CD4-positive, alpha-beta memory T cell (primary cell): ENCODE data around the gene RTP5. TPM values are rescaled to one million over a fixed set of nuclear protein-coding genes. Genes with fewer than 3 reads are reported as not detected.

Experiments
- CTCF ChIA-PET: fragments of 350-600 bp; sonication (Branson Sonifier 250); formaldehyde crosslinking; loops from one replicate; lab custom pipeline; 2021; ENCODE audit warnings: inconsistent platforms; ENCODE audit not compliant: partially characterized antibody; lab: Charles Lee
- POLR2A ChIA-PET: fragments of 350-600 bp; sonication (Branson Sonifier 250); formaldehyde crosslinking; loops from one replicate; lab custom pipeline; 2021; ENCODE audit not compliant: partially characterized antibody; lab: Charles Lee
- DNase-seq, 5 donors: peaks; one replicate each; pipeline versions ENCODE4 v3.0.0 to v3.0.0-alpha.2; 2020 to 2022; ENCODE audit warnings: mixed read lengths in 1 of 5
- H3K27ac ChIP-seq: one replicate; pipeline ENCODE4 v1.7.0; 2013; ENCODE audit warnings: low read depth, low read length
- H3K27me3 ChIP-seq: 2 replicates; pipeline ENCODE4 v1.7.0; 2013; ENCODE audit warnings: mild to moderate bottlenecking, low read length, moderate library complexity; ENCODE audit not compliant: insufficient read depth
- H3K36me3 ChIP-seq: 2 replicates; pipeline ENCODE4 v1.7.0; 2013; ENCODE audit warnings: mild to moderate bottlenecking, low read length, moderate library complexity; ENCODE audit not compliant: insufficient read depth
- H3K4me1 ChIP-seq: 2 replicates; pipeline ENCODE4 v1.7.0; 2013; ENCODE audit warnings: mild to moderate bottlenecking, low read length, moderate library complexity; ENCODE audit not compliant: insufficient read depth
- H3K4me3 ChIP-seq, 2 donors: one replicate each; pipeline ENCODE4 v1.7.0; 2013; ENCODE audit warnings: low read length in 2 of 2, mild to moderate bottlenecking in 1 of 2
- H3K9me3 ChIP-seq, 2 donors: one replicate each; pipeline ENCODE4 v1.7.0; 2013; ENCODE audit warnings: low read length in 2 of 2, control low read depth in 1 of 2; ENCODE audit not compliant: control insufficient read depth in 1 of 2
- H3K27ac Mint-ChIP-seq, 7 donors: one replicate each; pipeline ENCODE4 v1.8.0; 2020 to 2021; ENCODE audit warnings: mixed read lengths in 7 of 7, mild to moderate bottlenecking in 6 of 7, inconsistent platforms in 3 of 7, moderate library complexity in 3 of 7
- H3K27me3 Mint-ChIP-seq, 2 donors: one replicate each; pipeline ENCODE4 v1.8.0; 2020 to 2021; ENCODE audit warnings: mixed read lengths in 2 of 2
- H3K36me3 Mint-ChIP-seq, 2 donors: one replicate each; pipeline ENCODE4 v1.8.0; 2020 to 2021; ENCODE audit warnings: mixed read lengths in 2 of 2, inconsistent platforms in 1 of 2, mild to moderate bottlenecking in 1 of 2
- H3K4me1 Mint-ChIP-seq, 4 donors: one replicate each; pipeline ENCODE4 v1.8.0; 2020 to 2021; ENCODE audit warnings: mixed read lengths in 4 of 4, mild to moderate bottlenecking in 1 of 4
- H3K4me3 Mint-ChIP-seq, 8 donors: one replicate each; pipeline ENCODE4 v1.8.0; 2020 to 2021; ENCODE audit warnings: mixed read lengths in 8 of 8, mild to moderate bottlenecking in 7 of 8, moderate library complexity in 6 of 8, inconsistent platforms in 3 of 8
- H3K9me3 Mint-ChIP-seq, 8 donors: one replicate each; pipeline ENCODE4 v1.8.0; 2020 to 2021; ENCODE audit warnings: mixed read lengths in 8 of 8, mild to moderate bottlenecking in 5 of 8, inconsistent platforms in 3 of 8, moderate library complexity in 1 of 8
- intact Hi-C: fragments of 100-400 bp; cut with micrococcal nuclease; formaldehyde crosslinking; loops from one replicate; pipeline ENCODE4 v1.15.1; 2023
- polyA plus RNA-seq, 2 donors: library from polyadenylated mRNA; unstranded; fragments of 300-500 nt; fragmentation: Illumina TruSeq; gene quantifications; one replicate each; pipeline ENCODE4 v1.2.3, GENCODE V29; 2021
- total RNA-seq, 2 experiments: library from RNA; stranded (reverse); gene quantifications; one replicate each; pipeline ENCODE4 v1.2.3, GENCODE V29; 2021

The RTP5 gene
- total and polyA plus RNA-seq, 4 experiments from 2014 or later = 0.28 TPM; not detected in 3

DNA sequence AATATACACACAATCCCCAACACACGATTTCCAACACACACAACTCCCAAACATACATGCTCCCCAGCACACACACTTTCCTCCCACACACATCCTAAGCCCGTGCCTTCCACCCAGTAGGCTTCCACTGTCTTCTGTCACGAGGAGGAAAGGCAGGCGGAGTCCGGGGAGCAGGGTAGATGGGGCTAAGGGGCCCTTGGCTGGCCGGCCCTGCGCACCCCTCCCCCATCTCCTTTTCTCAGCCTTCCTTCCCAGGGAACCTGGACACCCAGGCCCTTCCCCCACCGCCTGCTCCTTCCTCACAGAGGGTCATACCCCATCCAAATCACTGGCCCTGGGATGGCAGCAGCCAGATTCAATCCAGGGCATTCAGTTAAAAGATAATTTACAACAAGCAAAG is 7.4 kb upstream of the RTP5 start:
- Histone ChIP-seq H3K27me3 (no peaks in the 10 kb centered on the region), H3K4me3 (no peak overlapping the region), H3K9me3 (no peaks in the 10 kb centered on the region), H3K4me1 (peaks cover 81% of the 10 kb centered on the region), H3K36me3 (no peaks in the 10 kb centered on the region), H3K27ac (no peak overlapping the region)
- Mint-ChIP-seq H3K36me3 (peaks cover 0 to 1% of the 10 kb centered on the region in 2 donors), H3K27me3 (peaks cover 0 to 3% of the 10 kb centered on the region in 2 donors), H3K4me3 (peak overlapping the region in 5 of 8 donors; percentile 27 to 67 (median 55)), H3K27ac (peak overlapping the region in 5 of 7 donors; percentile 66 to 98 (median 81)), H3K9me3 (peaks cover 0 to 3% (median 0%) of the 10 kb centered on the region in 8 donors), H3K4me1 (peaks cover 43 to 80% (median 55%) of the 10 kb centered on the region in 4 donors)
- POLR2A ChIA-PET = interaction anchor here (0.6 kb wide), 1 partner anchor 144 kb away, joined by 4 read pairs; no protein-coding TSS in a partner anchor
- CTCF ChIA-PET = no interaction called here
- no peak for DNase-seq
- intact Hi-C loops = no loop called here

DNA sequence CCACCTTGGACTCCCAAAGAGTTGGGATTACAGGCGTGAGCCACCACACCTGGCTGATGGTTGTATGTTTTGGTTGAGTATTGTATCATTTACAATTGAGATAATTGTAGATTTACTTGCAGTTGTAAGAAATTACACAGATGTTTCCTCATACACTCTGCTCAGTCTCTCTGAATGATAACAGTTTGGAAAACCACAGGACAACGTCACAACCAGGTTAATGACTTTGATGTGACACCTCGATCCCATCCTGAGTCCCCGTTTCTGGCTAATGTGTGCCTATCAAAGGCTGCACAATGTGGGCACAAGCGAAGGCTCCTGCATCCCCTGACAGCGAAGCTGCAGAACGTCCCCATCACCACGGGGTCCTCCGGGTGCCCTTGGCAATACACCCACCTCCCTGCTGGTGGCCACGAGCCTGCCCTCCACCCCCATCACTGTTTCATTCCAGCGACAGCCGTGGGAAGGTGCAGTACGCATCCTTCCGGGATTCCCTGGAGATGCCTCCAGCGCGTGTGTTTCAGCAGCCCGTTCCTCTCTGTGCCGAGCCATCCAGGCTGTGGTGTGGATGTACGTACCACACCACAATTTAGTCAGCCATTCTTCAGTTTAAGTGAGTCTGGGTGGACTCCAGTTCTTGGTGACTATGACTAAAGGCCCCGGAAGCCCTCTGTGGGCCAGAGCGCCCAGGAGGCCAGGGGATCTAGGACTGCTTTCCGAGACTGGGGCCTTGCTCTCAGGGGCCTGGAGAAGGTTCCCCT is 6.6 kb upstream of the RTP5 start:
- intact Hi-C loops = no loop called here
- peak in 1 of 5 donors; percentile 30 for DNase-seq
- POLR2A ChIA-PET = interaction anchor here (0.6 kb wide), 1 partner anchor 145 kb away, joined by 4 read pairs; no protein-coding TSS in a partner anchor

DNA sequence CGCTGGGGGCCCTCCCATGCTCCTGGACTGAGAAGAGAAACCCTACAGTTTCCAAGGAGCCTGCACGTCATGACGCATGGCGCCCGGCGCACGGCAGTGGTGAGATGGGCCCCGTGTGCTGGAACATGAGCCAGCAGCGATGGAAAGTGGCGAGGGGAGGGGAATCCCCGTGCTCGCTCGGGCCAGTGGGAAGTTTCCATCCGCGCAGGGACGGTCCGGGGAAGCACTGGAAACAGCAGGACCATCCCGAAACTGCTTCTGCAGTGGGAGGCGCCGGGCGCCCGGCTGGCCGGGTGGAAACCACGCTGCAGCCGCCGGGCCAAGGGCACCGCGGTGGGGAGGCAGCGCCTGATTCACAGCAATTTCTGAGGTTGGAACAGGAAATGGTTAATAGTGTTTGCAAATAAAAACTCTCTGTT is 6.0 kb upstream of the RTP5 start:
- H3K4me3 ChIP-seq = peak overlapping the region in 1 of 2 donors; percentile 36

More for the DNA sequence above, 6.6 kb upstream of the RTP5 start:
- Histone ChIP-seq H3K4me1 (peaks cover 82% of the 10 kb centered on the region), H3K27me3 (no peaks in the 10 kb centered on the region), H3K36me3 (no peaks in the 10 kb centered on the region), H3K9me3 (no peaks in the 10 kb centered on the region), H3K4me3 (peak overlapping the region in 1 of 2 donors; percentile 36), H3K27ac (peak overlapping the region; percentile 35)
- CTCF ChIA-PET = no interaction called here
- peak overlapping the region; percentile 36 to 79 (median 77) for H3K4me3 Mint-ChIP-seq
- no peaks in the 10 kb centered on the region for H3K36me3 Mint-ChIP-seq
- peaks cover 0 to 3% (median 0%) of the 10 kb centered on the region in 8 donors for H3K9me3 Mint-ChIP-seq
- peaks cover 0 to 3% of the 10 kb centered on the region in 2 donors for H3K27me3 Mint-ChIP-seq
- peaks cover 47 to 86% (median 58%) of the 10 kb centered on the region in 4 donors for H3K4me1 Mint-ChIP-seq
- peak overlapping the region; percentile 44 to 90 (median 85) for H3K27ac Mint-ChIP-seq

DNA sequence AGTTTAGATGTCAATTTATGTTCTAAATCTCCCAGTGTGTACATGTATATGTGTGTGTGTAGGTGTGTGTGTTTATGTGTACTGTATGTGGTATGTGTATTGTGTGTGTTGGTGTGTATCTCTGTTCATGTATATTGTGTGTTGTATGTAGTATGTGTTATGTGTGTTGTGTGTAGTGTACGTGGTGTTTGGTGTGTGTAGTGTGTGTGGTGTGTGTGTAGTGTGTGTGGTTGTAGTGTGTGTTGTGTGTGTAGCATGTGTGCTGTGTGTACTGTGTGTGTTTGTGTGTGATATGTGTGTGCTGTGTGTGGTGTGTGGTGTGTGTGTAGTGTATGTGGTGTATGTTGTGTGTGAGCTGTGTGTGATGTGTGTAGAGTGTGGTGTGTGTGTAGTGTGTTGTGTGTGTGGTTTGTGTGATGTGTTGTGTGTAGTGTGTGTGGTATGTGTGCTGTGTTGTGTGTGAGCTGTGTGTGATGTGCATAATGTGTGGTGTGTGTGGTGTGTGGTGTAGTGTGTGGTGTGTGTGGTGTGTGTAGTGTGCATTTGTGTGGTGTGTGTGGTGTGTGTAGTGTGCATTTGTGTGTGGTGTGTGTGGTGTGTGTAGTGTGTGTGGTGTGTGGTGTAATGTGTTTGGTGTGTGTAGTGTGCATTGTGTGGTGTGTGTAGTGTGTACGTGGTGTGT is 5.2 kb upstream of the RTP5 start:
- Mint-ChIP-seq H3K36me3 (no peaks in the 10 kb centered on the region), H3K4me1 (peaks cover 57 to 90% (median 68%) of the 10 kb centered on the region in 4 donors), H3K27me3 (peaks cover 0 to 5% of the 10 kb centered on the region in 2 donors), H3K9me3 (peaks cover 0 to 3% (median 0%) of the 10 kb centered on the region in 8 donors), H3K4me3 (peak overlapping the region; percentile 0 to 79 (median 35)), H3K27ac (peak overlapping the region; percentile 8 to 91 (median 66))
- peak overlapping the region in 1 of 2 donors; percentile 36 for H3K4me3 ChIP-seq
- H3K9me3 ChIP-seq = no peaks in the 10 kb centered on the region
- no peak overlapping the region for H3K27ac ChIP-seq
- H3K27me3 ChIP-seq = no peaks in the 10 kb centered on the region
- POLR2A ChIA-PET = interaction anchor here (0.6 kb wide), 1 partner anchor 11 kb away, joined by 3 read pairs; no protein-coding TSS in a partner anchor
- DNase-seq = no peak
- H3K36me3 ChIP-seq = no peaks in the 10 kb centered on the region
- intact Hi-C loops = no loop called here
- CTCF ChIA-PET = no interaction called here
- H3K4me1 ChIP-seq = peaks cover 84% of the 10 kb centered on the region

More for the DNA sequence above, 6.0 kb upstream of the RTP5 start:
- H3K4me1 ChIP-seq = peaks cover 82% of the 10 kb centered on the region
- Mint-ChIP-seq H3K27me3 (peaks cover 0 to 5% of the 10 kb centered on the region in 2 donors), H3K9me3 (peaks cover 0 to 3% (median 0%) of the 10 kb centered on the region in 8 donors), H3K4me1 (peaks cover 51 to 86% (median 61%) of the 10 kb centered on the region in 4 donors), H3K36me3 (no peaks in the 10 kb centered on the region), H3K4me3 (peak overlapping the region; percentile 36 to 79 (median 77)), H3K27ac (peak overlapping the region; percentile 44 to 90 (median 85))
- no peaks in the 10 kb centered on the region for H3K36me3 ChIP-seq
- H3K27me3 ChIP-seq = no peaks in the 10 kb centered on the region
- peak; percentile 28 to 80 (median 39) for DNase-seq
- H3K9me3 ChIP-seq = no peaks in the 10 kb centered on the region
- ChIA-PET POLR2A (no interaction called here), CTCF (no interaction called here)
- intact Hi-C loops = no loop called here
- peak overlapping the region; percentile 35 for H3K27ac ChIP-seq

DNA sequence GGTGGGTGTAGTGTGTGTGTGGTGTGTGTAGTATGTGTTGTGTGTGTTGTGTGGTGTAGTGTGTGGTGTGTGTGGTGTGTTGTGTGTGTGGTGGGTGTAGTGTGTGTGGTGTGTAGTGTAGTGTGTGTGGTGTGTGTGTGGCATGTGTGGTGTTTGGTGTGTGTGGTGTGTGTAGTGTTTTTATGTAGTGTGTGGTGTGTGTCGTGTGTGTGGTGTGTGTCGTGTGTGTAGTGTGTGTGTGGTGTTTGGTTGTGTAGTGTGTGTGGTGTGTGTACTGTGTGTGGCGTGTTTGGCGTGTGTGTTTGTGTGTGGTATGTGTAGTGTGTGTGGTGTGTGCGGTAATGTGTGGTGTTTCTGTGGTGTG is 4.7 kb upstream of the RTP5 start:
- Histone ChIP-seq H3K36me3 (no peaks in the 10 kb centered on the region), H3K27ac (no peak overlapping the region), H3K4me3 (no peak overlapping the region), H3K9me3 (no peaks in the 10 kb centered on the region), H3K27me3 (no peaks in the 10 kb centered on the region), H3K4me1 (peaks cover 83% of the 10 kb centered on the region)
- POLR2A ChIA-PET = interaction anchor here (0.6 kb wide), 1 partner anchor 10 kb away, joined by 3 read pairs; no protein-coding TSS in a partner anchor
- no peak for DNase-seq
- intact Hi-C loops = no loop called here
- Mint-ChIP-seq H3K4me3 (peak overlapping the region in 2 of 8 donors; percentile 66 to 80), H3K9me3 (peaks cover 0 to 3% (median 0%) of the 10 kb centered on the region in 8 donors), H3K27me3 (peaks cover 0 to 5% of the 10 kb centered on the region in 2 donors), H3K36me3 (no peaks in the 10 kb centered on the region), H3K27ac (peak overlapping the region in 4 of 7 donors; percentile 66 to 92 (median 78)), H3K4me1 (peaks cover 54 to 87% (median 65%) of the 10 kb centered on the region in 4 donors)
- CTCF ChIA-PET = no interaction called here

DNA sequence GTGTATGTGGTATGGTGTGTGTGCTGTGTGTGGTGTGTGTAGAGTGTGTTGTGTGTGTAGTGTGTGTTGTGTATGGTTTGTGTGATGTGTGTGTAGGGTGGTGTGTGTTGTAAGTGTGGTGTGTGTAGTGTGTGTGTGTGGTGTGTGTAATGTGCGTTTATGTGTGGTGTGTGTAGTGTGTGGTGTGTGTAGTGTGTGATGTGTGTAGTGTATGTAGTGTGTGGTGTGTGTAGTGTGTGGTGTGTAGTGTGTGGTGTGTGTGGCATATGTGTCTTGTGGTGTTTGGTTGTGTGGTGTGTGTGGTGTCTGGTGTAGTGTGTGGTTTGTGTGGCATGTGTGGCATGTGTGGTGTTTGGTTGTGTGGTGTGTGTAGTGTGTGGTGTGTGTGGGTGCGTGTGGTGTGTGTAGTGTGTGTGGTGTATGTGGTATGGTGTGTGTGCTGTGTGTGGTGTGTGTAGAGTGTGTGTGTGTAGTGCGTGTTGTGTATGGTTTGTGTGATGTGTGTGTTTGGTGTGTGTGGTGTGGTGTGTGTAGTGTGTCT is 4.0 kb upstream of the RTP5 start:
- ChIA-PET CTCF (no interaction called here), POLR2A (no interaction called here)
- Histone ChIP-seq H3K4me3 (no peak overlapping the region), H3K27me3 (no peaks in the 10 kb centered on the region), H3K4me1 (peaks cover 78% of the 10 kb centered on the region), H3K36me3 (no peaks in the 10 kb centered on the region), H3K9me3 (no peaks in the 10 kb centered on the region), H3K27ac (no peak overlapping the region)
- H3K36me3 Mint-ChIP-seq = no peaks in the 10 kb centered on the region
- peak overlapping the region; percentile 15 to 90 (median 66) for H3K27ac Mint-ChIP-seq
- H3K27me3 Mint-ChIP-seq = peaks cover 0 to 5% of the 10 kb centered on the region in 2 donors
- H3K4me1 Mint-ChIP-seq = peaks cover 53 to 81% (median 64%) of the 10 kb centered on the region in 4 donors
- peaks cover 0 to 3% (median 0%) of the 10 kb centered on the region in 8 donors for H3K9me3 Mint-ChIP-seq
- H3K4me3 Mint-ChIP-seq = peak overlapping the region in 3 of 8 donors; percentile 63 to 80 (median 65)
- intact Hi-C loops = no loop called here
- DNase-seq = no peak
